Measurements from ENCODE around the gene ANKRD34C. TPM values are rescaled to one million over a fixed set of nuclear protein-coding genes. Genes with fewer than 3 reads are reported as not detected.
"Not testable (repeated sequence)": the region's sequence is repeated elsewhere in the genome, so short reads cannot be mapped to it uniquely, and the experiment has no call there.

The ANKRD34C gene
- total RNA-seq, 1 donor from 2014 or later, result not detected

- TF ChIP-seq EZH2 (IDR thresholded peaks at IDR 0.05) (no peak), EZH2phosphoT487 (IDR thresholded peaks at IDR 0.05) (no peak), CTCF (IDR thresholded peaks at IDR 0.05) (no peak)
- Histone ChIP-seq H3K27ac (no peak overlapping the region), H3K27me3 (no peaks in the 10 kb centered on the region), H3K36me3 (no peaks in the 10 kb centered on the region), H3K4me3 (no peak overlapping the region), H3K79me2 (ENCODE audit: low read depth) (peaks cover 24% of the 10 kb centered on the region), H4K20me1 (ENCODE audit: low read depth) (no peaks in the 10 kb centered on the region), H3K9me3 (ENCODE audit: low read depth) (no peaks in the 10 kb centered on the region), H2AFZ (replicated peaks) (no peak overlapping the region), H3K4me1 (peaks cover 8% of the 10 kb centered on the region), H3K4me2 (no peak overlapping the region), H3F3A (ENCODE audit: low read depth) (peaks cover 7% of the 10 kb centered on the region), H3K9ac (no peak overlapping the region)
- H3K27ac Mint-ChIP-seq, result no peak overlapping the region
- peaks cover 2% of the 10 kb centered on the region for H3K9me3 Mint-ChIP-seq
- no peak for DNase-seq (ENCODE audit: low spot score)
- peaks cover 11% of the 10 kb centered on the region for H3K4me1 Mint-ChIP-seq
- H3K27me3 Mint-ChIP-seq (ENCODE audit: insufficient read depth, low read depth), result peaks cover 2% of the 10 kb centered on the region
- peaks cover 50% of the 10 kb centered on the region for H3K36me3 Mint-ChIP-seq
- no peak overlapping the region for H3K4me3 Mint-ChIP-seq
Measured at GRCh38 chr15:79315623-79316328, 33.3 kb downstream of the ANKRD34C start.

- Histone ChIP-seq H3K4me3 (no peak overlapping the region), H3K4me2 (no peak overlapping the region), H3K79me2 (ENCODE audit: low read depth) (peaks cover 19% of the 10 kb centered on the region), H3K36me3 (no peaks in the 10 kb centered on the region), H3K27ac (no peak overlapping the region), H3K9me3 (ENCODE audit: low read depth) (no peaks in the 10 kb centered on the region), H3F3A (ENCODE audit: low read depth) (no peaks in the 10 kb centered on the region), H3K4me1 (peaks cover 5% of the 10 kb centered on the region), H4K20me1 (ENCODE audit: low read depth) (no peaks in the 10 kb centered on the region), H3K27me3 (no peaks in the 10 kb centered on the region), H3K9ac (no peak overlapping the region), H2AFZ (replicated peaks) (no peak overlapping the region)
- no peak for DNase-seq (ENCODE audit: low spot score)
- Mint-ChIP-seq H3K27me3 (ENCODE audit: insufficient read depth, low read depth) (peaks cover 2% of the 10 kb centered on the region), H3K4me1 (peaks cover 8% of the 10 kb centered on the region), H3K27ac (no peak overlapping the region), H3K9me3 (peaks cover 2% of the 10 kb centered on the region), H3K4me3 (no peak overlapping the region), H3K36me3 (peaks cover 57% of the 10 kb centered on the region)
- TF ChIP-seq EZH2 (IDR thresholded peaks at IDR 0.05), result no peak
Measured at GRCh38 chr15:79316864-79317263, 34.3 kb downstream of the ANKRD34C start.

- H3K9ac ChIP-seq; H3K27ac ChIP-seq; H3K27ac Mint-ChIP-seq; H3K36me3 ChIP-seq; H3K79me2 ChIP-seq (ENCODE audit: low read depth); H3K9me3 Mint-ChIP-seq; H3F3A ChIP-seq (ENCODE audit: low read depth); H3K4me1 Mint-ChIP-seq; H3K4me3 ChIP-seq; H3K4me1 ChIP-seq; H3K4me3 Mint-ChIP-seq; H3K27me3 Mint-ChIP-seq (ENCODE audit: insufficient read depth, low read depth); H3K27me3 ChIP-seq; DNase-seq (ENCODE audit: low spot score); H4K20me1 ChIP-seq (ENCODE audit: low read depth); H2AFZ ChIP-seq (replicated peaks); H3K4me2 ChIP-seq; H3K9me3 ChIP-seq (ENCODE audit: low read depth): not testable (repeated sequence)
- peaks cover 58% of the 10 kb centered on the region for H3K36me3 Mint-ChIP-seq
Measured at GRCh38 chr15:79319973-79320372, 37.5 kb downstream of the ANKRD34C start.

- H3K9ac ChIP-seq, result no peak overlapping the region
- H3K4me3 ChIP-seq, result no peak overlapping the region
- H3K36me3 ChIP-seq, result no peaks in the 10 kb centered on the region
- no peaks in the 10 kb centered on the region for H3K79me2 ChIP-seq (ENCODE audit: low read depth)
- Mint-ChIP-seq H3K27ac (no peak overlapping the region), H3K9me3 (peaks cover 2% of the 10 kb centered on the region), H3K27me3 (ENCODE audit: insufficient read depth, low read depth) (no peaks in the 10 kb centered on the region), H3K36me3 (peaks cover 55% of the 10 kb centered on the region), H3K4me3 (no peak overlapping the region), H3K4me1 (no peaks in the 10 kb centered on the region)
- no peaks in the 10 kb centered on the region for H3K27me3 ChIP-seq
- no peak overlapping the region for H2AFZ ChIP-seq (replicated peaks)
- TF ChIP-seq EZH2phosphoT487 (IDR thresholded peaks at IDR 0.05), result no peak
- no peak for TF ChIP-seq CTCF (IDR thresholded peaks at IDR 0.05)
- H3K4me1 ChIP-seq, result no peaks in the 10 kb centered on the region
- H3K4me2 ChIP-seq, result no peak overlapping the region
- no peaks in the 10 kb centered on the region for H3F3A ChIP-seq (ENCODE audit: low read depth)
- DNase-seq (ENCODE audit: low spot score), result no peak
- no peak overlapping the region for H3K27ac ChIP-seq
- H3K9me3 ChIP-seq (ENCODE audit: low read depth), result no peaks in the 10 kb centered on the region
- no peaks in the 10 kb centered on the region for H4K20me1 ChIP-seq (ENCODE audit: low read depth)
Measured at GRCh38 chr15:79321876-79322275, 39.4 kb downstream of the ANKRD34C start.
